ENCODE results near the gene RUSF1. TPM values are rescaled to one million over a fixed set of nuclear protein-coding genes. Genes with fewer than 3 reads are reported as not detected.

Gene RUSF1
- total and polyA plus RNA-seq, 9 of the 15 experiments (the other 6 are each of a cell fraction or from before 2014, with no cell fraction given): 0.80 to 52.8 (median 27.6) TPM

DNA sequence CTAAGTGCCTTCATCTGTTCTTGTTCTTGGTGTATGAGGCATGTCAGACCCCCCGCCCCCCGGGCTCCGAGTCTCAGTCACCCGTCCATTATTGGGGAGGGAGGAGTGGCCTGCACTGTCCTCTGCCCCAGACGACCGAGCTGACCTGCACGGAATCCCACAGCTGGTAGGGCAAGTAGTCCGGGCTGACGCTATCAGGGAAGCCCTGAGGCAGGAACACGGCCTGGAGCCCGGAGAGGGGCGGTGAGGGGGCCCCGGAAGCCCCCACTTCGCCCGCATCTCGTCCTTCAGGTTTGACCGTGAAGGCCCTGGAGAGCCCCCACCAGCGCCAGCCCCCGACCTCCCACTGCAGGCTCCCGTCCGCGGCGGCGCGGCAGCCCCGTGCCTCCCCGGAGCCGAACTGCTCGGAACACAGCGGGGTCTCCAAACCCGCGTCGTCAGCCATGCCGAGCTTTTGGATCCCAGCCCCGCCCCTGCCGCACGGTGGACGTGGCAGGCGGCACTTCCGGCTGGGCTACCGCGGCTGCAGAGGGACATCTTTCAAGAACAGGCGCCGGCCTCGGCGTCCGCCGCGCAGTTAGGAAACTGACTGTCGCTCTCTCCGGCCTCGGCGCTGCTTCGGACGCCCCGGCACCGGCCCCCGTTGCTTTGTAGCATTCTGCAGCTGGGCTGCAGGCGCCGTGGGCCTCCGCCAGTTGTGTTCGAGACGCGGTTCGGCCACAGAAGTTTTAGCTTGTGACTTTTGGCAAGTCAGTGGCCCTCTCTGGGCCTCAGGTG, at the start of gene RUSF1 (continued):
- TF ChIP-seq, protein P1, sequence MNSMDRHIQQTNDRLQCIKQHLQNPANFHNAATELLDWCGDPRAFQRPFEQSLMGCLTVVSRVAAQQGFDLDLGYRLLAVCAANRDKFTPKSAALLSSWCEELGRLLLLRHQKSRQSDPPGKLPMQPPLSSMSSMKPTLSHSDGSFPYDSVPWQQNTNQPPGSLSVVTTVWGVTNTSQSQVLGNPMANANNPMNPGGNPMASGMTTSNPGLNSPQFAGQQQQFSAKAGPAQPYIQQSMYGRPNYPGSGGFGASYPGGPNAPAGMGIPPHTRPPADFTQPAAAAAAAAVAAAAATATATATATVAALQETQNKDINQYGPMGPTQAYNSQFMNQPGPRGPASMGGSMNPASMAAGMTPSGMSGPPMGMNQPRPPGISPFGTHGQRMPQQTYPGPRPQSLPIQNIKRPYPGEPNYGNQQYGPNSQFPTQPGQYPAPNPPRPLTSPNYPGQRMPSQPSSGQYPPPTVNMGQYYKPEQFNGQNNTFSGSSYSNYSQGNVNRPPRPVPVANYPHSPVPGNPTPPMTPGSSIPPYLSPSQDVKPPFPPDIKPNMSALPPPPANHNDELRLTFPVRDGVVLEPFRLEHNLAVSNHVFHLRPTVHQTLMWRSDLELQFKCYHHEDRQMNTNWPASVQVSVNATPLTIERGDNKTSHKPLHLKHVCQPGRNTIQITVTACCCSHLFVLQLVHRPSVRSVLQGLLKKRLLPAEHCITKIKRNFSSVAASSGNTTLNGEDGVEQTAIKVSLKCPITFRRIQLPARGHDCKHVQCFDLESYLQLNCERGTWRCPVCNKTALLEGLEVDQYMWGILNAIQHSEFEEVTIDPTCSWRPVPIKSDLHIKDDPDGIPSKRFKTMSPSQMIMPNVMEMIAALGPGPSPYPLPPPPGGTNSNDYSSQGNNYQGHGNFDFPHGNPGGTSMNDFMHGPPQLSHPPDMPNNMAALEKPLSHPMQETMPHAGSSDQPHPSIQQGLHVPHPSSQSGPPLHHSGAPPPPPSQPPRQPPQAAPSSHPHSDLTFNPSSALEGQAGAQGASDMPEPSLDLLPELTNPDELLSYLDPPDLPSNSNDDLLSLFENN (IDR thresholded peaks at IDR 0.05; ENCODE audit: low read depth in 2 of 2, low read length in 2 of 2): peak in 1 of 2 experiments; percentile 11; a peak in 1 of 4 replicates
- TF ChIP-seq, protein P2, sequence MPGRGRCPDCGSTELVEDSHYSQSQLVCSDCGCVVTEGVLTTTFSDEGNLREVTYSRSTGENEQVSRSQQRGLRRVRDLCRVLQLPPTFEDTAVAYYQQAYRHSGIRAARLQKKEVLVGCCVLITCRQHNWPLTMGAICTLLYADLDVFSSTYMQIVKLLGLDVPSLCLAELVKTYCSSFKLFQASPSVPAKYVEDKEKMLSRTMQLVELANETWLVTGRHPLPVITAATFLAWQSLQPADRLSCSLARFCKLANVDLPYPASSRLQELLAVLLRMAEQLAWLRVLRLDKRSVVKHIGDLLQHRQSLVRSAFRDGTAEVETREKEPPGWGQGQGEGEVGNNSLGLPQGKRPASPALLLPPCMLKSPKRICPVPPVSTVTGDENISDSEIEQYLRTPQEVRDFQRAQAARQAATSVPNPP (IDR thresholded peaks at IDR 0.05; ENCODE audit: borderline replicate concordance, insufficient read depth, insufficient read length): no peak
- TF ChIP-seq XRCC3 (IDR thresholded peaks at IDR 0.05) (no peak), SOX6 (IDR thresholded peaks at IDR 0.05) (peak; percentile 44), CBX8 (IDR thresholded peaks at IDR 0.05; ENCODE audit: borderline replicate concordance, extremely low read depth, low read depth, low read length, poor library complexity, severe bottlenecking) (no peak), SPI1 (IDR thresholded peaks at IDR 0.05; ENCODE audit: borderline replicate concordance, low read depth, low read length) (0 out of 2 replicates have a peak, but pooled peaks have one; percentile 38), SMARCA5 (IDR thresholded peaks at IDR 0.05) (no peak), TBP (optimal IDR thresholded peaks at IDR 0.05; ENCODE audit: low read depth, low read length) (peak; percentile 78), ETV5 (CRISPR knock-in tag; IDR thresholded peaks at IDR 0.05; ENCODE audit: low read depth) (peak; percentile 85)
- TF ChIP-seq, protein P3, sequence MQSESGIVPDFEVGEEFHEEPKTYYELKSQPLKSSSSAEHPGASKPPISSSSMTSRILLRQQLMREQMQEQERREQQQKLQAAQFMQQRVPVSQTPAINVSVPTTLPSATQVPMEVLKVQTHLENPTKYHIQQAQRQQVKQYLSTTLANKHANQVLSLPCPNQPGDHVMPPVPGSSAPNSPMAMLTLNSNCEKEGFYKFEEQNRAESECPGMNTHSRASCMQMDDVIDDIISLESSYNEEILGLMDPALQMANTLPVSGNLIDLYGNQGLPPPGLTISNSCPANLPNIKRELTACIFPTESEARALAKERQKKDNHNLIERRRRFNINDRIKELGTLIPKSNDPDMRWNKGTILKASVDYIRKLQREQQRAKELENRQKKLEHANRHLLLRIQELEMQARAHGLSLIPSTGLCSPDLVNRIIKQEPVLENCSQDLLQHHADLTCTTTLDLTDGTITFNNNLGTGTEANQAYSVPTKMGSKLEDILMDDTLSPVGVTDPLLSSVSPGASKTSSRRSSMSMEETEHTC (IDR thresholded peaks at IDR 0.05): no peak
- TF ChIP-seq, protein P4, sequence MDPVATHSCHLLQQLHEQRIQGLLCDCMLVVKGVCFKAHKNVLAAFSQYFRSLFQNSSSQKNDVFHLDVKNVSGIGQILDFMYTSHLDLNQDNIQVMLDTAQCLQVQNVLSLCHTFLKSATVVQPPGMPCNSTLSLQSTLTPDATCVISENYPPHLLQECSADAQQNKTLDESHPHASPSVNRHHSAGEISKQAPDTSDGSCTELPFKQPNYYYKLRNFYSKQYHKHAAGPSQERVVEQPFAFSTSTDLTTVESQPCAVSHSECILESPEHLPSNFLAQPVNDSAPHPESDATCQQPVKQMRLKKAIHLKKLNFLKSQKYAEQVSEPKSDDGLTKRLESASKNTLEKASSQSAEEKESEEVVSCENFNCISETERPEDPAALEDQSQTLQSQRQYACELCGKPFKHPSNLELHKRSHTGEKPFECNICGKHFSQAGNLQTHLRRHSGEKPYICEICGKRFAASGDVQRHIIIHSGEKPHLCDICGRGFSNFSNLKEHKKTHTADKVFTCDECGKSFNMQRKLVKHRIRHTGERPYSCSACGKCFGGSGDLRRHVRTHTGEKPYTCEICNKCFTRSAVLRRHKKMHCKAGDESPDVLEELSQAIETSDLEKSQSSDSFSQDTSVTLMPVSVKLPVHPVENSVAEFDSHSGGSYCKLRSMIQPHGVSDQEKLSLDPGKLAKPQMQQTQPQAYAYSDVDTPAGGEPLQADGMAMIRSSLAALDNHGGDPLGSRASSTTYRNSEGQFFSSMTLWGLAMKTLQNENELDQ (CRISPR knock-in tag; IDR thresholded peaks at IDR 0.05; ENCODE audit: borderline replicate concordance): no peak
- TF ChIP-seq, protein P5, sequence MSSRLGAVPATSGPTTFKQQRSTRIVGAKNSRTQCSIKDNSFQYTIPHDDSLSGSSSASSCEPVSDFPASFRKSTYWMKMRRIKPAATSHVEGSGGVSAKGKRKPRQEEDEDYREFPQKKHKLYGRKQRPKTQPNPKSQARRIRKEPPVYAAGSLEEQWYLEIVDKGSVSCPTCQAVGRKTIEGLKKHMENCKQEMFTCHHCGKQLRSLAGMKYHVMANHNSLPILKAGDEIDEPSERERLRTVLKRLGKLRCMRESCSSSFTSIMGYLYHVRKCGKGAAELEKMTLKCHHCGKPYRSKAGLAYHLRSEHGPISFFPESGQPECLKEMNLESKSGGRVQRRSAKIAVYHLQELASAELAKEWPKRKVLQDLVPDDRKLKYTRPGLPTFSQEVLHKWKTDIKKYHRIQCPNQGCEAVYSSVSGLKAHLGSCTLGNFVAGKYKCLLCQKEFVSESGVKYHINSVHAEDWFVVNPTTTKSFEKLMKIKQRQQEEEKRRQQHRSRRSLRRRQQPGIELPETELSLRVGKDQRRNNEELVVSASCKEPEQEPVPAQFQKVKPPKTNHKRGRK (tag; IDR thresholded peaks at IDR 0.05): no peak

Data from K562 (cell line).